Measurements from ENCODE around the gene TARS1. TPM values are rescaled to one million over a fixed set of nuclear protein-coding genes. Genes with fewer than 3 reads are reported as not detected.

TARS1 gene
- total RNA-seq, 4 donors from 2014 or later, result 42.1 to 128 (median 99.1) TPM

DNA sequence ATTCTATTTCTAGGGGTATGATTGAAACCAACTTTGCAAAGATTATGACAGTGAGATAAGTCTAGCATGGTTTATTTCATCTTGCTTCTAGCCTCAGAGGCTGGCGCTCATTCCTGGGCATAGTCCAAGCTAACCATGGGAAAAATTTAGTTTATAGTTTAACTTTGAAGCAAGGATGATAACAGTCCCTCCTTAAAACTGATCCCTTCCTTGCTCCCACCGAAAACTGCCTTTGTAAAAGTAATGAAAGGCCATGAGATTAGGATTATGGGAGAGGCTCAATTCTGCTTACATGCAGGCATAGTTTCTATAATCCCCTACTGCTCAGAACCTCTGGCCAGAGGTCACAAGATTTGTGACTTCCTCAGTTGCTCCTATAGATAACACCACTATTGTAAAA, 75.7 kb downstream of the TARS1 start:
- TF ChIP-seq, protein P1, sequence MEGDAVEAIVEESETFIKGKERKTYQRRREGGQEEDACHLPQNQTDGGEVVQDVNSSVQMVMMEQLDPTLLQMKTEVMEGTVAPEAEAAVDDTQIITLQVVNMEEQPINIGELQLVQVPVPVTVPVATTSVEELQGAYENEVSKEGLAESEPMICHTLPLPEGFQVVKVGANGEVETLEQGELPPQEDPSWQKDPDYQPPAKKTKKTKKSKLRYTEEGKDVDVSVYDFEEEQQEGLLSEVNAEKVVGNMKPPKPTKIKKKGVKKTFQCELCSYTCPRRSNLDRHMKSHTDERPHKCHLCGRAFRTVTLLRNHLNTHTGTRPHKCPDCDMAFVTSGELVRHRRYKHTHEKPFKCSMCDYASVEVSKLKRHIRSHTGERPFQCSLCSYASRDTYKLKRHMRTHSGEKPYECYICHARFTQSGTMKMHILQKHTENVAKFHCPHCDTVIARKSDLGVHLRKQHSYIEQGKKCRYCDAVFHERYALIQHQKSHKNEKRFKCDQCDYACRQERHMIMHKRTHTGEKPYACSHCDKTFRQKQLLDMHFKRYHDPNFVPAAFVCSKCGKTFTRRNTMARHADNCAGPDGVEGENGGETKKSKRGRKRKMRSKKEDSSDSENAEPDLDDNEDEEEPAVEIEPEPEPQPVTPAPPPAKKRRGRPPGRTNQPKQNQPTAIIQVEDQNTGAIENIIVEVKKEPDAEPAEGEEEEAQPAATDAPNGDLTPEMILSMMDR (IDR thresholded peaks at IDR 0.05), result no peak
- DNase-seq (ENCODE audit: low spot score), result no peak
- no peak for ATAC-seq (ENCODE audit: low FRiP score)
